K562 (cell line): ENCODE results near the gene UBE2I. TPM values are rescaled to one million over a fixed set of nuclear protein-coding genes. Genes with fewer than 3 reads are reported as not detected.

Experiments used
- CCNT2 ChIP-seq: IDR thresholded peaks from 2 replicates; pipeline ENCODE4 v1.6.1; 2011; ENCODE audit warnings: borderline replicate concordance, low read depth, mild to moderate bottlenecking, moderate library complexity, mixed read lengths, low read length; ENCODE audit not compliant: insufficient read length; ENCODE audit errors: extremely low read depth
- EHMT2 ChIP-seq: fragments of 450-650 bp; IDR thresholded peaks from 2 replicates; pipeline ENCODE4 v1.6.1; 2018; ENCODE audit warnings: antibody characterized with exemption
- HDAC2 ChIP-seq: fragments of 450-650 bp; IDR thresholded peaks from 2 replicates; pipeline ENCODE4 v1.6.1; 2016; ENCODE audit warnings: mild to moderate bottlenecking
- HLTF ChIP-seq: fragments of 450-650 bp; IDR thresholded peaks from 2 replicates; pipeline ENCODE4 v1.6.1; 2016
- HNRNPH1 ChIP-seq: fragments of 200-400 bp; formaldehyde crosslinking; optimal IDR thresholded peaks from 2 replicates; pipeline ENCODE3; 2017; ENCODE audit warnings: low read depth, mild to moderate bottlenecking, low read length, moderate library complexity
- L3MBTL2 ChIP-seq: fragments of 450-650 bp; IDR thresholded peaks from 2 replicates; pipeline ENCODE4 v1.6.1; 2016; ENCODE audit warnings: mild to moderate bottlenecking, moderate library complexity
- MECOM ChIP-seq: fragments of 250-450 bp; sonication (Bioruptor Pico); IDR thresholded peaks from 2 replicates; pipeline ENCODE4 v1.8.0; 2022; ENCODE audit warnings: inconsistent platforms
- NEUROD1 ChIP-seq: fragments of 150-350 bp; IDR thresholded peaks from 2 replicates; pipeline ENCODE4 v1.6.1; 2014; ENCODE audit warnings: borderline replicate concordance, low read length, low read depth; ENCODE audit not compliant: partially characterized antibody
- POLR2A ChIP-seq: fragments of 450-650 bp; conservative IDR thresholded peaks from 2 replicates; pipeline ENCODE4 v1.6.1; 2016
- SMARCA5 ChIP-seq: fragments of 450-650 bp; IDR thresholded peaks from 2 replicates; pipeline ENCODE4 v1.6.1; 2016
- TEAD4 ChIP-seq, 2 experiments: sonication (generic) in 1 of 2; formaldehyde crosslinking in 1 of 2; IDR thresholded peaks; 2 replicates each; pipeline versions ENCODE4 v1.6.1 to v1.8.0; 2012 to 2022; ENCODE audit warnings: borderline replicate concordance in 1 of 2, inconsistent platforms in 1 of 2, low read length in 1 of 2, mild to moderate bottlenecking in 1 of 2, missing genetic modification reagents in 1 of 2
- ZNF41 ChIP-seq: fragments of 250-450 bp; sonication (Bioruptor Pico); conservative IDR thresholded peaks from 2 replicates; pipeline ENCODE4 v1.4.0; 2020; ENCODE audit warnings: mild to moderate bottlenecking
- ZNF644 ChIP-seq: fragments of 200-800 bp; sonication (Bioruptor generic); IDR thresholded peaks from 2 replicates; pipeline ENCODE4 v1.6.1; 2016; ENCODE audit warnings: low read depth, missing genetic modification characterization, missing compliant biosample characterization
- polyA plus RNA-seq, 8 experiments: library from polyadenylated mRNA; depleted of rRNA in 4 of 8; stranded (reverse) in 5 of 8; unstranded in 3 of 8; fragments of >200 nt; fragmentation: Nextera tagmentation in 2 of 8; fragmentation: Illumina TruSeq in 1 of 8; extraction: Ambion mirVana in 2 of 8; extraction: Trizol in 1 of 8; gene quantifications; 2 replicates each; pipeline versions ENCODE4 v1.2.1 to v1.2.3, GENCODE V29; 2011 to 2014; ENCODE audit warnings: inconsistent platforms in 1 of 8, missing spikeins in 1 of 8
- total RNA-seq, 7 experiments: library from RNA; depleted of rRNA in 6 of 7; stranded (reverse); fragments of >200 nt in 6 of 7; fragmentation: Illumina TruSeq in 2 of 7; extraction: Trizol in 2 of 7; gene quantifications; 2 replicates each; pipeline versions ENCODE4 v1.2.1 to v1.2.3, GENCODE V29; 2011 to 2021; ENCODE audit warnings: low replicate concordance in 1 of 7
- TF ChIP-seq, protein P1 (sequence below): IDR thresholded peaks from 2 replicates; pipeline ENCODE4 v1.6.1; 2016; ENCODE audit warnings: missing genetic modification characterization, missing compliant biosample characterization
- TF ChIP-seq, protein P2 (sequence below), 3 experiments: fragments of 200-800 bp in 1 of 3; fragments of 250-450 bp in 1 of 3; fragments of 450-650 bp in 1 of 3; sonication (Bioruptor Pico) in 1 of 3; sonication (Bioruptor generic) in 1 of 3; formaldehyde crosslinking in 1 of 3; IDR thresholded peaks; 2 replicates each; pipeline versions ENCODE4 v1.6.1 to v1.8.0; 2016 to 2022; ENCODE audit warnings: mild to moderate bottlenecking in 2 of 3, missing genetic modification characterization in 2 of 3, missing compliant biosample characterization in 1 of 3, moderate library complexity in 1 of 3
- TF ChIP-seq, protein P3 (sequence below): sonication (generic); formaldehyde crosslinking; IDR thresholded peaks from 2 replicates; pipeline ENCODE4 v1.8.1; 2022; ENCODE audit warnings: missing genetic modification reagents
- TF ChIP-seq, protein P4 (sequence below): sonication (generic); formaldehyde crosslinking; IDR thresholded peaks from 2 replicates; pipeline ENCODE4 v1.8.0; 2023; ENCODE audit warnings: mild to moderate bottlenecking, missing genetic modification reagents

UBE2I gene
- total and polyA plus RNA-seq, 9 of the 15 experiments (the other 6 are each of a cell fraction or from before 2014, with no cell fraction given), result 36.6 to 254 (median 104) TPM

DNA sequence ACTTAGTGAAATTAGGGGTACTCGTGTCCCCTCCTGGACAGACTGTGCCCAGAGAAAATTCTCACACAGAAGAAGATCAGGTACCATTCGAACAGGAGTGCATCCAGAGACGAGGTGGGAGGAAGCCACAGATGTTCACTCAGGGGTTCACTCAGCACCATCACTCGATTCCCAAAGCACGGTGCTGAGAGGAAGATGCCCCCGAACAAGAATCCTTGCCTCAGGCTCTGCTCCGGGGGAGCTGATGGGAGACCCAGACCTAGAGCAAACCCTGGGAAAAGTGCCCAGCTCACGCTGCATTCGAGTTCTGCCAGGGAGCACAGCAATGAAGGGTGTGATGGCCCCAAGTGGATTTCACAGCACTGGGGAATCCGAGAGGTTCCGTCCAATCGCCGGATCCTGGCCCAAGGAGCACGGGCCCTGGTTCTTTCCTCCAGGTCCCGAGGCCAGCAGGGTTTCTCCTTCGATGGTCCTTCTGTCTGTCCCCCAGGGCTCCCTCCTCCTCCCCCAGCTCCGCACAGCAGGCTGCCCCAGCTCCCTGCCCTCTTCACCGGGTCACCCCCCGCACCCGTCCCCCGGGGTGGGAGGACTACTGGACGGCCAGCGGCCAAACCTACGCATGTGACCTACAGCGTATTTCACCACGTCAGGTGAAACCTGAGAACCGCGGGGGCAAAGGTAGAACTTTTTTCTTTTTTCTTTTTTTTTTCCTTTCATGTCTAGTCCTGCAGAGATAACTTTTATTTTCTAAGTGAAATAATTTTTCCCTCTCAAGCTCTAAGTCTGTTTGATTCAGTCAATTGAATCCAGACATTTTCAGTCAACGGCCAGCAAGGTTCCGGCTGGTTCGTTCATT, 10.2 kb upstream of the UBE2I start (continued):
- TF ChIP-seq, protein P1, sequence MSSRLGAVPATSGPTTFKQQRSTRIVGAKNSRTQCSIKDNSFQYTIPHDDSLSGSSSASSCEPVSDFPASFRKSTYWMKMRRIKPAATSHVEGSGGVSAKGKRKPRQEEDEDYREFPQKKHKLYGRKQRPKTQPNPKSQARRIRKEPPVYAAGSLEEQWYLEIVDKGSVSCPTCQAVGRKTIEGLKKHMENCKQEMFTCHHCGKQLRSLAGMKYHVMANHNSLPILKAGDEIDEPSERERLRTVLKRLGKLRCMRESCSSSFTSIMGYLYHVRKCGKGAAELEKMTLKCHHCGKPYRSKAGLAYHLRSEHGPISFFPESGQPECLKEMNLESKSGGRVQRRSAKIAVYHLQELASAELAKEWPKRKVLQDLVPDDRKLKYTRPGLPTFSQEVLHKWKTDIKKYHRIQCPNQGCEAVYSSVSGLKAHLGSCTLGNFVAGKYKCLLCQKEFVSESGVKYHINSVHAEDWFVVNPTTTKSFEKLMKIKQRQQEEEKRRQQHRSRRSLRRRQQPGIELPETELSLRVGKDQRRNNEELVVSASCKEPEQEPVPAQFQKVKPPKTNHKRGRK (tag), result peak; percentile 81
- TF ChIP-seq ZNF41, result no peak
- TF ChIP-seq POLR2A, result no peak
- TF ChIP-seq, protein P2, sequence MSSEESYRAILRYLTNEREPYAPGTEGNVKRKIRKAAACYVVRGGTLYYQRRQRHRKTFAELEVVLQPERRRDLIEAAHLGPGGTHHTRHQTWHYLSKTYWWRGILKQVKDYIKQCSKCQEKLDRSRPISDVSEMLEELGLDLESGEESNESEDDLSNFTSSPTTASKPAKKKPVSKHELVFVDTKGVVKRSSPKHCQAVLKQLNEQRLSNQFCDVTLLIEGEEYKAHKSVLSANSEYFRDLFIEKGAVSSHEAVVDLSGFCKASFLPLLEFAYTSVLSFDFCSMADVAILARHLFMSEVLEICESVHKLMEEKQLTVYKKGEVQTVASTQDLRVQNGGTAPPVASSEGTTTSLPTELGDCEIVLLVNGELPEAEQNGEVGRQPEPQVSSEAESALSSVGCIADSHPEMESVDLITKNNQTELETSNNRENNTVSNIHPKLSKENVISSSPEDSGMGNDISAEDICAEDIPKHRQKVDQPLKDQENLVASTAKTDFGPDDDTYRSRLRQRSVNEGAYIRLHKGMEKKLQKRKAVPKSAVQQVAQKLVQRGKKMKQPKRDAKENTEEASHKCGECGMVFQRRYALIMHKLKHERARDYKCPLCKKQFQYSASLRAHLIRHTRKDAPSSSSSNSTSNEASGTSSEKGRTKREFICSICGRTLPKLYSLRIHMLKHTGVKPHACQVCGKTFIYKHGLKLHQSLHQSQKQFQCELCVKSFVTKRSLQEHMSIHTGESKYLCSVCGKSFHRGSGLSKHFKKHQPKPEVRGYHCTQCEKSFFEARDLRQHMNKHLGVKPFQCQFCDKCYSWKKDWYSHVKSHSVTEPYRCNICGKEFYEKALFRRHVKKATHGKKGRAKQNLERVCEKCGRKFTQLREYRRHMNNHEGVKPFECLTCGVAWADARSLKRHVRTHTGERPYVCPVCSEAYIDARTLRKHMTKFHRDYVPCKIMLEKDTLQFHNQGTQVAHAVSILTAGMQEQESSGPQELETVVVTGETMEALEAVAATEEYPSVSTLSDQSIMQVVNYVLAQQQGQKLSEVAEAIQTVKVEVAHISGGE (CRISPR knock-in tag; IDR thresholded peaks at IDR 0.05), result no peak
- no peak for TF ChIP-seq SMARCA5
- TF ChIP-seq L3MBTL2, result peak; percentile 80
- TF ChIP-seq, protein P3, sequence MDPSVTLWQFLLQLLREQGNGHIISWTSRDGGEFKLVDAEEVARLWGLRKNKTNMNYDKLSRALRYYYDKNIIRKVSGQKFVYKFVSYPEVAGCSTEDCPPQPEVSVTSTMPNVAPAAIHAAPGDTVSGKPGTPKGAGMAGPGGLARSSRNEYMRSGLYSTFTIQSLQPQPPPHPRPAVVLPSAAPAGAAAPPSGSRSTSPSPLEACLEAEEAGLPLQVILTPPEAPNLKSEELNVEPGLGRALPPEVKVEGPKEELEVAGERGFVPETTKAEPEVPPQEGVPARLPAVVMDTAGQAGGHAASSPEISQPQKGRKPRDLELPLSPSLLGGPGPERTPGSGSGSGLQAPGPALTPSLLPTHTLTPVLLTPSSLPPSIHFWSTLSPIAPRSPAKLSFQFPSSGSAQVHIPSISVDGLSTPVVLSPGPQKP (CRISPR knock-in tag), result no peak
- TF ChIP-seq, protein P4, sequence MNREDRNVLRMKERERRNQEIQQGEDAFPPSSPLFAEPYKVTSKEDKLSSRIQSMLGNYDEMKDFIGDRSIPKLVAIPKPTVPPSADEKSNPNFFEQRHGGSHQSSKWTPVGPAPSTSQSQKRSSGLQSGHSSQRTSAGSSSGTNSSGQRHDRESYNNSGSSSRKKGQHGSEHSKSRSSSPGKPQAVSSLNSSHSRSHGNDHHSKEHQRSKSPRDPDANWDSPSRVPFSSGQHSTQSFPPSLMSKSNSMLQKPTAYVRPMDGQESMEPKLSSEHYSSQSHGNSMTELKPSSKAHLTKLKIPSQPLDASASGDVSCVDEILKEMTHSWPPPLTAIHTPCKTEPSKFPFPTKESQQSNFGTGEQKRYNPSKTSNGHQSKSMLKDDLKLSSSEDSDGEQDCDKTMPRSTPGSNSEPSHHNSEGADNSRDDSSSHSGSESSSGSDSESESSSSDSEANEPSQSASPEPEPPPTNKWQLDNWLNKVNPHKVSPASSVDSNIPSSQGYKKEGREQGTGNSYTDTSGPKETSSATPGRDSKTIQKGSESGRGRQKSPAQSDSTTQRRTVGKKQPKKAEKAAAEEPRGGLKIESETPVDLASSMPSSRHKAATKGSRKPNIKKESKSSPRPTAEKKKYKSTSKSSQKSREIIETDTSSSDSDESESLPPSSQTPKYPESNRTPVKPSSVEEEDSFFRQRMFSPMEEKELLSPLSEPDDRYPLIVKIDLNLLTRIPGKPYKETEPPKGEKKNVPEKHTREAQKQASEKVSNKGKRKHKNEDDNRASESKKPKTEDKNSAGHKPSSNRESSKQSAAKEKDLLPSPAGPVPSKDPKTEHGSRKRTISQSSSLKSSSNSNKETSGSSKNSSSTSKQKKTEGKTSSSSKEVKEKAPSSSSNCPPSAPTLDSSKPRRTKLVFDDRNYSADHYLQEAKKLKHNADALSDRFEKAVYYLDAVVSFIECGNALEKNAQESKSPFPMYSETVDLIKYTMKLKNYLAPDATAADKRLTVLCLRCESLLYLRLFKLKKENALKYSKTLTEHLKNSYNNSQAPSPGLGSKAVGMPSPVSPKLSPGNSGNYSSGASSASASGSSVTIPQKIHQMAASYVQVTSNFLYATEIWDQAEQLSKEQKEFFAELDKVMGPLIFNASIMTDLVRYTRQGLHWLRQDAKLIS (CRISPR knock-in tag), result no peak
- no peak for TF ChIP-seq NEUROD1
- TF ChIP-seq CCNT2, result peak; percentile 54
- no peak for TF ChIP-seq EHMT2
- no peak for TF ChIP-seq HLTF
- no peak for TF ChIP-seq HNRNPH1
- TF ChIP-seq MECOM (CRISPR knock-in tag), result no peak
- TF ChIP-seq HDAC2, result 0 out of 2 replicates have a peak, but pooled peaks have one; percentile 20
- 0 out of 2 replicates have a peak, but pooled peaks have one; percentile 18 for TF ChIP-seq ZNF644 (tag)
- TF ChIP-seq TEAD4 (IDR thresholded peaks at IDR 0.05; ENCODE audit: low read length), result no peak
- TF ChIP-seq TEAD4 (CRISPR knock-in tag; IDR thresholded peaks at IDR 0.05; ENCODE audit: borderline replicate concordance), result no peak
